IPS-NIHi11 (cell line): ENCODE results near the gene GFPT2.
"Not testable (repeated sequence)": the region's sequence is repeated elsewhere in the genome, so short reads cannot be mapped to it uniquely, and the experiment has no call there.

Experiments used
- DNase-seq: peaks from one replicate; pipeline ENCODE4 v3.0.0; 2012; ENCODE audit warnings: mixed read lengths, low spot score

Gene GFPT2

DNA sequence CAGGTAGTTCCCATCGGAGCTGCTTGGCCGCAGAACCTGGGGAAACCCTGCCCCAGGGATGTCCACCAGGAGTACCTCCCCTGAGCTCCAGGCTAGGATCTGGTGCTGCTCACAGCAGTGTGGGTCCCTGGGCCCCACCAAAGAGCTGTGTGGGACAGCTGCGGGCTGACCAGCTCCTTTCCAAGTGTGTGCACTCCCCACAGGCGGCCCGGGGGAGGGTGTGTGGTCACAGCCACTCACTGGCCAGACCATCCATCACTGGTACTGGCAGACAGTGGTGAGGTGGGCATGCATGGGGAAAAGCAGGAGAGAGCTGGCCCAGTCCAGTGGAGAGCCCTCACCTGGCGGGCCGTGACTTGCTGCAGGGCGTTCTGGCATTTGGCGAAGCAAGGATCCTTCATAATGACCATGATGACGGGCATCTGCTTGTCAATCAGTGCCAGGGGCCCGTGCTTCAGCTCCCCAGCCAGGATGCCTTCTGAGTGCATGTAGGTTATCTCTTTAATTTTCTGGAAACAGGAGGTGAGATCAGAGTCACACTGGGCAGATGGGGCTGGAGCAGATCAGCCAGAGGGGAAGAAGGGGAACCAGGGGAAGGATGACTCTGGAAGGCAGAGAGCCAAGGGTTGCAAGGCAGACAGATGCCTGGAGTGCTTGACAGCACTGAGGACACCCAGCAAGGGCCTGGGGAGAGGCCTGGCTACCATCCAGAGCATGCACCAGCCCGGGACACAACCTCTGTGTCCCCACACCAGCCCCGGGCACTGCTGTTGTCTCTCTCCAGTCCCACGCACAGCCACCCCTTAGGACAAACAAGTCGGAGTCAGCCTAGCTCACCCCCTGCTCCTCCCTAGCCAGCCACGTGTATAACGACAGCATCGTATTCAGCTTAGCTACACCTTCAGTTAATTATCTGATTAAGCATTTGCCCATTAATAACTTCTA lies 48.4 kb downstream of the GFPT2 start:
- no peak for DNase-seq

DNA sequence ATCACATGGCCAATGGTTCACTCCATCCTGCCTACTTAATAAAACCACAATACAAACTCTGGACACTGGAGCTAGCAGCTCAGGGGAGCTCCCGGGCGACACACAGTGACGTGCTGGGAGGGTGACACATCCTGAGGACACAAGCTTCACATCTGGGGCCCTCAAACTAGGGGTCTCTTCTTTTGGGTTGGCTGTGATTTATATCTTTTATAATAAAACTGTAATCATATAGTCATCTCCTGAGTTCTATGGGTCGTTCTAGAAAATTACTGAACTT lies 49.2 kb downstream of the GFPT2 start:
- DNase-seq: no peak

DNA sequence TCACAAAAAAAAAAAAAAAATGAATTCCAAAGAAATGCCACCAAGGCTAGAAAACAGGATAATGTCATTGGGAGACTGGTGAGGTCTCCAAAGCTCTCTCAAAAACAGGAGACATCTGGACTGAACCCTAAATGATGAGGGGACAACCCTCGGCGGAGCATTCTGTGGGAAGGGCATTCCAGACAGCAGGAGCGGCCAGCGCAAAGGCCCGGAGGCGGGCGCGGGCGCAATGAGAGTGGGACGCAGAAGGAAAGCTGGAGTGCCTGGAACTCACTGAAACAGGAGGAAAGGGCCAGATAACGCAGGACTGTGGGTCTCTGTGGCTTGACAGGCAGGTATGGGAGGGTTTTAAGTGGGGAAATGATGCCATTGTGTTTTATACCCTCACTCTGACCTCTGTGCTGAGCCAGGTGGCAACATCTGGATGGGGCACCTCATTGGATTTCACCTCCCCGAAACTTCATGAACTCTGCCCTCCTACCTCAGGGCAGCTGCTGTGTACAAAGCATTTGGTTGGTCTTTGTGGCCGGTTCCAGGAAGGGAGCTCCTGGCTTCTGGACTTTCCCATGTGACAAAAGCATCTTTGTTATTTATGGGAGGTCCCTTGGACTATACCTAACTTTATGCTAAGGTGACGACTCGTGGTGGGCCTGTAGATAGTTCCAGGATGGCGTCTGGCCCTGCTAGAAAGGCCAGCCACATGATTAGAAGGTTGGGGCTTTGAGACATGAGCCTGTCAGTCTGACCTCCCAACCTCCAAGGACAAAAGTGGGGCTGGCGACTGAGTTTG lies 49.7 kb downstream of the GFPT2 start:
- no peak for DNase-seq

DNA sequence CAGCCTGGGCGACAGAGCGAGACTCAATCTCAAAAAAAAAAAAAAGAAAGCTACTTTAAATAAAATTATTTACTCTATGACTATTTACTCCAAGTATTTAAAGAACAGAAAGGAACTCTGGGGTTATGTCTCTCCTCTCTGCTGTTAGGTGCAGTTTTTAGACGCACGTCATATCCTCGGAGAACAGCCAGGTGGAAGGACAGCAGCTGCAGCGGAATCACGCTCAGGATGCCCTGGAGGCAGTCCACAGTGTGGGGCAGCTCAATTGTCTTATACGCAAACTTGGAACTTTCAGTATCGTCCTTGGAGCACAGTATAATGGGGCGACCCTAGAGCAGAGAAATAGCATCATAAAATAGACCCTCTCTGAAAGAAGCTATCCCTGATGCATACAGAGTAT lies 50.9 kb downstream of the GFPT2 start:
- no peak for DNase-seq

DNA sequence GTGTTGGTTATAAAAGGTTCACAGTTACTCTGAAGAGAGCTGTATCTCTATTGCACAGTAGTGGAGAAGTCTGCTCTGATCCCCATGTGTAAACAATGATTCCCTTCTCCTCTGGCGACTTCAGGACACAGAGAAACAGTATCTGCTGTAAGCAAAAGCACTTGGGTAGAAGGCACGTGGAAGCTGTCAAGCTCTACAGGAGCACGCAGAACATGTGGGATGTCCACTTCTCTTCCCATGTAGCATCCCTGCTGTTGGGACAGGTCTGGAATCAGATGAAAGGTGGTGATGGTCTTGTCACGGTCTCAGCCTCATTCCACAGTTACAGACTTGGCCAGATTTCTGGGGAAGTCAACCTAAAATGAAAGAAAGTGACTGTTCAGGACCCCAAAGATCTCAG lies 51.9 kb downstream of the GFPT2 start:
- no peak for DNase-seq

DNA sequence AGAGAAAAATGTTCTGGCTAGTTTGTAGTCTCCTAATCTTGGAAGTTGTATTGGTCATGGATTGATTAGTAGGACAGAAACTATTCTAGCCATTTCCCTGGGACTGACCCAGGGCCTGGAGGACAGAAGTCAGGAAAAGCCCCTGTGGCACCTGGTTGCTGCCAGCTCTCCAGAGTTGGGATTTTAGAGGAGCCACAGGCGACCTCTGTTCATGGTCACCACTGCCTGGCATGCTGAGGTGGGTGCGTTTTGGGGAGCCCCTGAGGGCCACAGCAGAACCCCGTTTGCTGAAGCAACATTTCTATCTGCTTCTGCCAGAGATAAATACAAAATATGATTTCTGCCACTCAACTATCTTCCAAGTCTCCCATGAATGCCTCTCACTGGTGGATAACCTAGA lies 53.6 kb downstream of the GFPT2 start:
- DNase-seq: no peak

DNA sequence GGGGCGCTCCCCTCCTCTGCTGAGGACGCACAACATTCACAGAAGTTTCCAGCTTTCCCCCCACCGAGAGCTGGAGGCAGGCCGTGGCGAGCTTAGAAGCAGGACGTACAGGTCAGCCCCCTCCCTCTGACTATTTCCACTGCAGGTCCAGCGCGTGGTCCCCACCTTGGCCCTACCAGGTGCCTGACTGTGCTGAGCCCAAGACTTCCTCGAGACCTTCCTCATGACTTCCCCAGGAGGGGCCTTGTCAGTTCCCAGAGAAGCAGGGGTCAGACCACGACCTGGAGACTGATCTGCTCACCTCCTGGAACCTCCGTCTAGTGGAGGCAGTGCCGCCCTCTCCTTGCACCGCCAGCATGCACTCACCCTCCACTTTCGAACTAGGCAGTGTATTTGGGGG lies 54.1 kb downstream of the GFPT2 start:
- not testable (repeated sequence) for DNase-seq

DNA sequence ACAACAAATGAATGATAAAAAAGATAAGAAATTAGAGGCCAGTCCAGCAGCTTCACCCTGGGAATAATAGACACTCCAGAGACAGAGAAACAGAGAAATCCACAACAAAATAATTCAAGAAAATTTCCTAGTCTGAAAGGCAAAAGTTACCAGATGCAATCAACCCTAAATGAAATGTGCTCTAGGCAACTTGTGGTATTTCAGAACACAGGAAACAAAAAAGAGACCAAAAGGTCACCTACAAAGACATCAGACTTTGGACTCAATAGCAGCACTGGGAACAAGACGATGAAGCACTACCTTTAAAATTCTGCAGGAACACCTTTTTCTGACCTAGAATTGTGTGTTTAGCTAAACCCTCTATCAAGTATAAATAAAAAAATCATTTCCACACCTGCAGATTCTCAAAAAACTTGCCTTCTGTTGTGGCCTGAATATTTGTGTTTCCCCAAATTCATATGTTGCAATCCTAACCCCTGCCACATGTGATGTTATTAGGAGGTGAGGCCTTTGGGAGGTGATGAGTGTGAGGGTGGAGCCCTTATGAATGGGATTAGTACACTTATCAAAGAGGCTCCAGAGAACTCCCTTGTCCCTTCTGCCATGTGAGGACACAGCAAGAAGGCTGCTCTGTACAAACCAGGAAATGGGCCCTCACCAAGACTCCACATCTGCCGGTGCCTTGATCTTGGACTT lies 55.4 kb downstream of the GFPT2 start:
- no peak for DNase-seq

DNA sequence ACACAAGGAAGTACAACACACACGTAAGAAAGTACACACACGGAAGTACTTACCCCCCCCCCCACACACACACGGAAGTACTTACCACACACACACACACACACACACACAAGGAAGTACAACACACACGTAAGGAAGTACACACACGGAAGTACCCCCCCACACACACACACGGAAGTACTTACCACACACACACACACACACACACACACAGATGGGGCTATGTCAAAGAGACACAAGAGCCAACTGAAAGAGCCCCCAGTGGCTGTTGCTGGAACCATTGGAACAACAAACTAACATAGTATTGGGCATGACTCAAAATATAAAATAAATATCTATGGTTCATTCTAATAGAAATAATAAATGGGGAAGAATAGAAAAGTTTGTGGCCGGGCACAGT lies 56.4 kb downstream of the GFPT2 start:
- no peak for DNase-seq

DNA sequence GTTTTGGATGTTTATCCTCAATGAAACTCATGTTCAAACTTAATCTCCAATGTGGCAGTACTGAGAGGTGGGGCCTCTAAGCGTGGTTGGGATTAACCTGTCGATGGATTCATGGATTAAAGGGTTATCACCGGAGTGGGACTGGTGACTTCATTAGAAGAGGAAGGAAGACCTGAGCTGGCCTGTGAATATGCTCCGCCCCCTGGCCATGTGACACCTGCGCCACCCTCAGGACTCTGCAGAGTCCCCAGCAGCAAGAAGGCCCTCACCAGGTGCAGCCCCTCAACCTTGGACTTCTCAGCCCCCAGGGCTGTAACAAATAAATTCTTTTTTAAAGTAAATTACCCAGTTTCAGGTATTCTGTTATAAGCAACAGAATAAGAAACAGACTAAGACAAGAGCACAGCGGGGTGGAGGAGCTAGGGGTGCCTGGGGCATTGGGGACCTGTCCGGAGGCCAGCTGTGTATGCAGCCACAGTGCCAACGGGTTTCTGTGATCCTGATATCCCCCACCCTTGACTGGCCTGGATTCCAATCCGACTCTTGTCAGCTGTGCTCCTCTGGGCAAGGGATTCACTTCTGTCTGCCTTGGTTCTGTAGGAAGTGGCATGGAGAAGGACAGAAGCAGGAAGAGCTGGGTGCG lies 58.1 kb downstream of the GFPT2 start:
- no peak for DNase-seq

DNA sequence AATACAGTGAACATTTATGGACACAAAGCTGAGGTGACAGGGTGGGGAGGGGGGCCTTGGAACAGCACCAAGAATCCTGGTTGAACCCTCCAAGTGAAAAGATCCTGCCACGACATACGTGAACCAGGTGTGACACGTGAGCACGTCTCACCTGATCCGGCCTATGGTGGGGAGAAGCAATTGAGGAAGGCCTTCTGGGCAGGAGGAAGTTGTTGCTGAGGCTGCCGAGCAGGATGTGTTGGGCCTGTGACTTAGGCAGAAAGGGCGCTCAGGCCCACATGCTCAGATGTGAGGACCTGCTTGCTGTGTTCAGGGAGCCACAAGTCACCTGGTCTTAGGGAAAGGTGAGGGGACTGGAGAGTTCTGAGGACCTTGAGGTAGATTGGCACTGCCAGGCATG lies 58.7 kb downstream of the GFPT2 start:
- DNase-seq: no peak

DNA sequence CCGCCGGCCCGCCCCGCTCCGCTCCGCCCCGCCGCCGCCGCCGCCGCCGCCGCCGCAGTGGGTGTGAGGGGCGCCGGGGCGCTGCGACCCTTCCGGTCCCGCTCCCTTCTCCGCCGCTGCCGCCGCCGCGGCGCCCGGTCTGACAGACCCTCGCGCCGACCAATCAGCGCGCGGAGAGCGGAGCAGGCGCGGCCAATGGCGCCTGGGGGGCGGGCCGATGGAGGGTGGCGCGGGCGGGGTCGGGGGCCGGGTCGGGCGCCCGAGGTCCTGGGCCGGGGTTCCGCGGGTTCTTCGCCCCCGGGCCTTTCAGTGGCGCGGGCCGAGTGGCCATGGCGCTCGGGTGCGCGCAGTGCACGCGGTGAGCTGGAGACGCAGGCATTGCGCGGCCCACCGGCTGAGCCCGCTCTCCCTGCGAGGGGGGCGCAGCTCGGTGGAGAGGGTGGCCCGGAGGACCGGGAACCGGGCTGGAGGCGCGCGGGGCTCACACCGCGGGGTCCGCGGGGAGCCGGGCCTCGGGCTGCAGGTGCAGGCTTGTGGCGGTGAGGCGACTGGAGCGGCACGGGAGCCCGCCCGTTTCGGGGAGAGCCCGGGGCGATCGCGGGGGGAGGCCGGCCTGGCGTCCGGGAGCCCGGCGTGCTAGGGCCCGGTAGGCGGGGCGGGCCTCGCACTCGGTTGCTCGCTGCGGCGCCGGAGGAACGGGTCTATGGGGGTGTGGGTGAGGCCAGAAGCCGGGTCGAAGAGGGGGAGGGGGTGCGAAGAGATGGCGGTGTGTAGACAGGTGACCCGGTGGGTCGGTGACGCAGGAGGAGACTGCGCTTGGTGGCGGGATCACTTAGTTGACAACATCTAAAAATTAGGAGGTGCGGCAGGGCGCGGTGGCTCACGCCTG lies 60.9 kb downstream of the GFPT2 start, which contains the start of gene MAPK9:
MAPK9 (minus strand) TSS at position 141 of the 889 bp plus-strand sequence. CDS start 11,522 bp downstream, outside the sequence.
- DNase-seq: peak; percentile 95

DNA sequence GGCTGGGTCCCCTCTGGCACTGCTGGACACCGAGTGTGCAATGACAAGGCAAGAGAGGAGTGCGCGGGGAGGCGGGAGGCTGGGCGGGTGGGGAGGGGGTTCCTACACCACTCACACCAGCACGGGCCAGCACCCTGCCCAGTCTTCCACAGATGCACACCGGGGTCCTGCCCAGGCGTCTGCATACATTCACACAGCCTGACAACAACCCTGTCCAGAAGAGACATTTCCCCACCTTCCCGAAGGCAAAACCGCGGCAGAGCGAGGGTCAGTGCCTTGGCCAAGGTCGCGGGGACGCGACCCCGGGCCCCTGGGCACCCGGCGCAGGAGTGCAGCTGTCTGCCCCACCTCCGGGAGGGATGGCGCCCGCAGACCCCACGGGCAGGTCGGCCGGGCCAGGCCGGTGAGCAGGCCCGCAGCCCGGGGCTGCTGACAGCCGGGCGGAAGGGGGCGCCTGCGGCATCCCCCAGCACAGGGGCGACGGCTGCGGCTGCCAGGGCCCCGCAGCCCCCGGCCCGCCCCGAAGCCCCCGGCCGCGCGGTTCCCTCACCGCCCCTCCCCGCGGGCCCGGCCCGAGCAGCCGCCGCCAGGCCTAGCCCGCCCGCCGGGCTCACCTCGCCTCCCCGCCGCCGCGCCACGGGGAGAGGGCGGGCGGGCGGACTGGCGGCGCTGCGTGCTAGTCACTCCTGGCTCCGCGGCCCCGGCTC lies 61.7 kb downstream of the GFPT2 start:
- DNase-seq: peak; percentile 79

DNA sequence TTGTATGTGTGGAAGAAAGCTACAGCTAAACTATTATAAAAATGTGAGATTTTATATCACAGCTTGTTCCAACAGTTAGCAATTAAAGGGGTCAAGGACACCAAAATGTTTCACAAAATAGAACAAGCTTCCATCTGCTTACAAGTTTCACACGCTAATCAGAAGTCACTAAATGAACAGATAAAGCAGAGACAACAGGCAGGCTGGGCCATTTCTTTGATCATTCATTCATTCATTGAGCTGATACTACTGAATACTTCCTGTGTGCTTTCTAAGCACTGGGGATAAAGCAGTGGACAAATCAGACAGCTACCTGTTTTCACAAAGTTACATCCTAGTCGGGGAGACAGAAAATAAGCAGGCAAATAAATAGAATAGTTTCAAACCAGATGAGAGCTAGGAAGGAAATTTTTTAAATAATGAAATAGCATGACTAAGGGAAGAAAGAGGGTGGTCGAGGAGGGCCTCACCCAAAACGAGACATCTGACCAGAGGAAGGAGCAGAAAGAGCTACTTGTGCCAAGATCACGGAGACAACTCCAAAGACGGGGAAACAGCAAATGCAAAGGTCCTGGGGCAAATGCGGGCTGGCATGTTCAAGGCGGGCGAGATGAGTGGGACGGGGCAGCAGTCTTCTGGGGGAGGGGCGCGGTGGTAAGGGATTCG lies 62.4 kb downstream of the GFPT2 start:
- no peak for DNase-seq

DNA sequence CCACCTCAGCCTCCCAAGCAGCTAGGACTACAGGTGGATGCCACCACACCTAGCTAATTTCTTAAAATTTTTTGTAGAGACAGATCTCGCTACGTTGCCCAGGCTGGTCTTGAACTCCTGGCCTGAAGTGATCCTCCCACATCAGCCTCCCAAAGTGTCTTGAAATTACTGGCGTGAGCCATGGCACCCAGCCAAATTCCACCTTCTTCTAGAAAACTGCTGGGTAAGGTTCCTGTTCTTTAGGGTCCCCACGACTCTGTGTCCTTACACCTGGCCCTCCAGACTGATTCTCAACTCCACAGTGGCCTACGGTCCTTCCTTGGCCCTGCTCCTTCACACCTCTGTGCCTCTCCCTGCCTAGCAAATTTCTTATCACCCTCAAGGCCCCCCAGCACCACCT lies 63.2 kb downstream of the GFPT2 start:
- no peak for DNase-seq

DNA sequence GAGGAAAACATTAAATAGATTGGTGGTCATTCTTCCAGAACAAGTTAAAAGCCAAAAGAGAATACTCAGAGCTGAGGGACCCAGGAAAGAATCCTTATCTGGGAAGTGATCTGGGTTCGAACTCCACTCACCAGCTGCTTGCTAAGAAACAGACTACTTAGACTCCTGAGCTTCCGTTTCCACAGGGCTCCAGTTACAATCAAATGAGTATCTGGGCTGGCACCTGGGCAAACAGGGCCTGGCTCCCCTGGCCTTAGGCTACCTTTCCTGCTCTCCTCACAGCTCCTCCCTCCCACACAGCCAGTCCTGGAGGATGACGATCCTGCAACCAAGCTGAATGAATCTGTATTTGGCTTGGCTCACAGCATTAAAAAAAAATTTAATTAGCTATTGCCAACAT lies 63.7 kb downstream of the GFPT2 start:
- no peak for DNase-seq

DNA sequence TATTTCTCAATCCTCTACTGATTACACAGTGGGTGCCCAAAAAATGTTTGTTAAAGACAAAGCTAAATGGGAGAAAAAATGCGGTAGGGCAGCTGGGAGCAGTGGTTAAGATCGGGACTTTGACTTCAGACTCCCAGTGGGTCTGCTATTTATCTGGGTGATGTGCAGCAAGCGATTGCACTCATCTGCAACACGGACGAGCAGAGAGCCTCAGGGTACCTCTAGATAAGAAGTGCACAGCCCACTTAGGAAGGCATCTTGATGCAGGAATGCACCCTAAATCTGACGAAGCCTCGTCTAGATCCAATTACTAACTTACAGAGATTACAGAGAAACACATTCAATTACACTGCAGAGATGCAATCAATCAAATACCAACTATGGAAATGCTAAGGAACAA lies 65.3 kb downstream of the GFPT2 start:
- DNase-seq: no peak

DNA sequence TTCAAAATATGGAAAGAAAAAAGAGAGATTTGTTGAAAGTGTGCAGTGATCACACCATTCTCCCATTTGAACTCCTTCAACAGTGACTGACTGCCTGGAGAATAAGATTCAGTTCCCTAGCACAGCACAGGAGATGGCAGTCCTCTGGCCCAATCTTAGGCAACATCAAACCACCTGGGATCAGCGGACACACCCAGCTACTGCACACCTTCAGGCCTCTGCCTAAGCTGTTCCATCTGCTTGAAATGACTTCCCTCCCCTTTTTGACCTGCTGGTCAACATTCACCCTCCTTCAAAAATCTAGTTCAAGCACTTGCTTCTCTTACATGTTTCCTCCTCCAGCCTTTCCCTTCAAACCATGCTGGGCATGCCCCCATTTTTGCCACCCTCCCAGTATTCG lies 65.7 kb downstream of the GFPT2 start:
- DNase-seq: no peak

DNA sequence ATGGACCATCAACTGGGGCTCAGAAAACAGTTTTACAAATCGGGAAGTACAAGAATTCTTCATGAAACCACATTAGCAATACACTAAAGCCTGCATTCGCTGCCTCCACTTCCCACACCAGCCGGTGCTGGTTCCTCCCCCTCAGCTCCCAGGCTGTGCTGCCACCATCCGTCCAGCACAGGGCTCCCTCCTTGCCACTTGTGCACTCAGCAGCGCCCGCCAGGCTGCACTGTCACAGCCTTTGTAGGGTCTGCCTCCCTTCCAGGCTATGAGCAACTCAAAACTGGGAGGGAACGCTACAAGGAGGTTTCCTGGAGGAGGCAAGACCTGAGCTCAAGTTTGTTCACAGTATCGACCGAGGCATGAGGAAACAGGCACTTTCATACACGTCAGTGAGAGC lies 69.0 kb downstream of the GFPT2 start:
- DNase-seq: no peak

DNA sequence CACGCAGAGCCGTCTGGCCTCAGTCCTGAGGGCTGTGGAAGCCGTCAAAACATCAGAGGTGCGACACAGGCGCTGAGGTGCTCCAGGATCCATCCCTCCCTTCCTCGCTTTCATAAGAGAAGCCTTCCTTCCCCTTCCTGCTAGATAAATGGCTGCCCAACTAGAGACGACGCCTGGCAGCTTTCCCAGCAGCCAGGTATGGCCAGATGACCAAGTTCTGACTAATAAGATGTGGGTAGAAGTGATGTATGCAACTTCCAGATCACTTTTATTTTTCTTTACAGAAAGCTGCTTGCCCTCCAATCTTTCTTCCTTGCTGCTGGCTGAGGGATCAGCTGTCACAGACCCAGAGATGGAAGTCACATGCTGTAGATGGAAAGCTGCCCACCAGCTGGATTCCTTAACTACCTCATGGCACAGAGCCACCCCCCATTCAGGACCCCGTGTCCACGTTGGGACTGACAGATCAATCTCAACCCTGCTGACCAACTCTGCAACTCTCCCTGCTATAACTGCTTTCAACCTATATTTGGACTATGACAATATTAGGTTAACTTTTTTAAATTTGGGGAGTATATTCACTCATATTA lies 70.0 kb downstream of the GFPT2 start:
- DNase-seq: no peak
